Spleen (tissue), 7 donors: ENCODE results near the gene PRKAG1.

ENCODE experiments used
- CTCF ChIP-seq, 11 experiments: fragments of 200-600 bp in 7 of 11; fragments of 450-650 bp in 4 of 11; sonication (generic) in 4 of 11; IDR thresholded peaks in 8 of 11; conservative IDR thresholded peaks in 3 of 11; 1 replicate in 7 of 11; 2 replicates in 4 of 11; pipeline versions ENCODE4 v1.4.0 to v1.8.0; 2016 to 2021; ENCODE audit warnings: antibody characterized with exemption in 11 of 11, inconsistent platforms in 4 of 11, mild to moderate bottlenecking in 1 of 11
- POLR2A ChIP-seq, 3 donors: fragments of 450-650 bp; IDR thresholded peaks; one replicate each; pipeline ENCODE4 v1.5.1; 2017; ENCODE audit warnings: antibody characterized with exemption in 3 of 3, mild to moderate bottlenecking in 1 of 3
- POLR2AphosphoS5 ChIP-seq, 3 donors: sonication (generic); formaldehyde crosslinking; IDR thresholded peaks; one replicate each; pipeline ENCODE4 v1.5.1; 2017; ENCODE audit warnings: antibody characterized with exemption in 3 of 3
- donor health status: DM: no; HTN: no; CAD: no; lungs with moderate emphysema.
- donor health status: DM: no; HTN: no; CAD: no.
- donor health status: DM: no; HTN: no; CAD: no.

DNA sequence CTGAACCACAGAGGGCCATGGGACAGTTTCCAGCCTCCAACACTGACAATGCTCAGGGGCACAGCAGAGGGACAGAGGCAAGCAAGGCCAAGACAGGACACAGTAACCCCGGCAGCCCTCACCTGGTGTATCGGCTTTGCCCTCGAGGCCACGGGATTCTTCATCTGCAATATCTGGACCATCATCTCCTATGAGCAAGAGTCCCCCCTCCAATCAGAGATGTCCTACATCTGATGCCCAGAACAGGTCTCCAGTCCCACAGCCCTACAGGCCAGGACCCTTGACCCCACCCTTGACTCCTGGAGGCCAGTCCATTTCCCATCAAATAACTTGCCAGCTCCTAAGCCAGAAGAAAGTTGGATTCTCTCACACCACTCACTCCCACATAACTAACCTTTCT, 24.7 kb upstream of the PRKAG1 start:
- TF ChIP-seq POLR2A (IDR thresholded peaks at IDR 0.05) (no peak), POLR2AphosphoS5 (IDR thresholded peaks at IDR 0.05) (no peak), CTCF (IDR thresholded peaks at IDR 0.05 in 8 of 11, conservative IDR thresholded peaks at IDR 0.05 in 3 of 11) (no peak)
